WTC11 (cell line): ENCODE measurements around the gene SF3B2. TPM values are rescaled to one million over a fixed set of nuclear protein-coding genes. Genes with fewer than 3 reads are reported as not detected.

Source experiments
- ATAC-seq: fragments of 200-7000 bp; cut with Tn5 transposase; 2 replicates; pipeline ENCODE4 v1.10.0; 2021; ENCODE audit warnings: mild to moderate bottlenecking, moderate library complexity
- CTCF ChIA-PET: fragments of 300-600 bp; sonication (Branson Sonifier 250); formaldehyde crosslinking; loops from one replicate; lab custom pipeline; 2021; ENCODE audit warnings: antibody characterized with exemption; lab: Charles Lee
- POLR2A ChIA-PET: fragments of 350-600 bp; sonication (Branson Sonifier 250); formaldehyde crosslinking; loops from one replicate; lab custom pipeline; 2021; ENCODE audit warnings: antibody characterized with exemption; lab: Charles Lee
- DNase-seq: peaks from one replicate; pipeline ENCODE4 v3.0.0; 2021; ENCODE audit warnings: low spot score
- H3K27ac Mint-ChIP-seq: 2 replicates; pipeline ENCODE4 v1.8.0; 2021; ENCODE audit warnings: mixed read lengths
- H3K27me3 Mint-ChIP-seq: 2 replicates; pipeline ENCODE4 v1.8.0; 2021; ENCODE audit warnings: low read depth, mild to moderate bottlenecking, moderate library complexity, mixed read lengths
- H3K36me3 Mint-ChIP-seq: 2 replicates; pipeline ENCODE4 v1.8.0; 2021; ENCODE audit warnings: mixed read lengths
- H3K4me1 Mint-ChIP-seq: 2 replicates; pipeline ENCODE4 v1.8.0; 2022; ENCODE audit warnings: mixed read lengths
- H3K4me3 Mint-ChIP-seq: 2 replicates; pipeline ENCODE4 v1.8.0; 2021; ENCODE audit warnings: mild to moderate bottlenecking, moderate library complexity, mixed read lengths
- H3K9me3 Mint-ChIP-seq: 2 replicates; pipeline ENCODE4 v1.8.0; 2021; ENCODE audit warnings: mixed read lengths
- ATF6 ChIP-seq: sonication (generic); formaldehyde crosslinking; IDR thresholded peaks from 2 replicates; pipeline ENCODE4 v1.8.1; 2023; ENCODE audit warnings: mild to moderate bottlenecking, missing genetic modification reagents
- CTCF ChIP-seq: fragments of 200-600 bp; IDR thresholded peaks from 2 replicates; pipeline ENCODE4 v1.8.0; 2022; ENCODE audit warnings: antibody characterized with exemption
- ESRRA ChIP-seq: sonication (generic); formaldehyde crosslinking; IDR thresholded peaks from 2 replicates; pipeline ENCODE4 v1.8.1; 2022; ENCODE audit warnings: mild to moderate bottlenecking, missing genetic modification reagents, borderline replicate concordance
- FOXP4 ChIP-seq: sonication (generic); formaldehyde crosslinking; IDR thresholded peaks from 2 replicates; pipeline ENCODE4 v1.8.0; 2022; ENCODE audit warnings: mild to moderate bottlenecking, missing genetic modification reagents
- HMGXB4 ChIP-seq: sonication (generic); formaldehyde crosslinking; IDR thresholded peaks from 2 replicates; pipeline ENCODE4 v1.8.1; 2023; ENCODE audit warnings: mild to moderate bottlenecking, moderate library complexity, missing genetic modification reagents
- IRF2 ChIP-seq: sonication (generic); formaldehyde crosslinking; IDR thresholded peaks from 2 replicates; pipeline ENCODE4 v1.8.0; 2022; ENCODE audit warnings: low read depth, missing genetic modification reagents, borderline replicate concordance
- NR2C2 ChIP-seq: sonication (generic); formaldehyde crosslinking; IDR thresholded peaks from 2 replicates; pipeline ENCODE4 v1.8.0; 2022; ENCODE audit warnings: mild to moderate bottlenecking, missing genetic modification reagents
- RELA ChIP-seq: sonication (generic); formaldehyde crosslinking; IDR thresholded peaks from 2 replicates; pipeline ENCODE4 v1.8.1; 2022; ENCODE audit warnings: missing genetic modification reagents, mild to moderate bottlenecking, borderline replicate concordance
- SP1 ChIP-seq: sonication (generic); formaldehyde crosslinking; conservative IDR thresholded peaks from 2 replicates; pipeline ENCODE4 v1.8.1; 2022; ENCODE audit warnings: missing genetic modification reagents
- TP53 ChIP-seq: sonication (generic); formaldehyde crosslinking; IDR thresholded peaks from 2 replicates; pipeline ENCODE4 v1.8.1; 2023; ENCODE audit warnings: mild to moderate bottlenecking, missing genetic modification reagents
- USF1 ChIP-seq: sonication (generic); formaldehyde crosslinking; IDR thresholded peaks from 2 replicates; pipeline ENCODE4 v1.8.0; 2022; ENCODE audit warnings: mild to moderate bottlenecking, missing genetic modification reagents
- ZNF232 ChIP-seq: sonication (generic); formaldehyde crosslinking; IDR thresholded peaks from 2 replicates; pipeline ENCODE4 v1.8.0; 2022; ENCODE audit warnings: mild to moderate bottlenecking, missing genetic modification reagents
- ZNF263 ChIP-seq: sonication (generic); formaldehyde crosslinking; IDR thresholded peaks from 2 replicates; pipeline ENCODE4 v1.8.1; 2022; ENCODE audit warnings: low read depth, mild to moderate bottlenecking, moderate library complexity, missing genetic modification reagents
- ZNF281 ChIP-seq: sonication (generic); formaldehyde crosslinking; IDR thresholded peaks from 2 replicates; pipeline ENCODE4 v1.8.0; 2023; ENCODE audit warnings: mild to moderate bottlenecking, missing genetic modification reagents
- total RNA-seq: library from RNA; stranded (reverse); gene quantifications from 3 replicates; pipeline ENCODE4 v1.2.3, GENCODE V29; 2021
- TF ChIP-seq, protein P1 (sequence below): sonication (generic); formaldehyde crosslinking; IDR thresholded peaks from 2 replicates; pipeline ENCODE4 v1.8.0; 2022; ENCODE audit warnings: mild to moderate bottlenecking, missing genetic modification reagents
- TF ChIP-seq, protein P2 (sequence below): sonication (generic); formaldehyde crosslinking; IDR thresholded peaks from 2 replicates; pipeline ENCODE4 v1.8.1; 2022; ENCODE audit warnings: mild to moderate bottlenecking, missing genetic modification reagents, moderate library complexity, borderline replicate concordance
- TF ChIP-seq, protein P3 (sequence below): fragments of 250-450 bp; sonication (Bioruptor Pico); IDR thresholded peaks from 2 replicates; pipeline ENCODE4 v2.1.2; 2022; ENCODE audit warnings: mild to moderate bottlenecking, moderate library complexity

The SF3B2 gene
- total RNA-seq, 1 experiment from 2014 or later = 295 TPM

DNA sequence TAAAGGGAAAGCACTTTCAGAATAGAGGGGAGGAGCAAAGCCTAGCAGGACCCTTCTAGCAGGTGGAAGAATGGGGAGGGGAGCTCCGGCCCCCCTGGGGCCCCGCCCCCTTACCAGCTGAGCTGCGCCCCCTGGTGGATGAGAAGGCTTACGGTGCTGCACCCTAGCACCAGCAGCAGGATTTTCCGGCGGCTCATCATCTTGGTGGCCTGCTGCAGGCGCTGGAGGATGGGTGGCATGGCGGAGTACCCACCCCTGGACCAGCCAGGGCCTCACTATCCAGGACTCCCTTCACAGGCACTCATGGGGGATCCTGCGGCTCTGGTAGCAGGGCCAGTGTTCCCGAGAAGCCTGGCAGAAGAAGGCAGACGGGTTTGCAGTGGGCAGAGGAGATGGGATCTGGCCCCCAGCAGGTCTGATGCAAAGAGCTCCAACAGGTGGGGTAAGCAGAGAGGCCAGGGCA, 7.0 kb upstream of the SF3B2 start:
- H3K4me3 Mint-ChIP-seq = no peak overlapping the region
- ChIA-PET POLR2A (no interaction called here), CTCF (interaction anchor here (0.5 to 3.3 kb wide), 64 partner anchors 8 to 536 kb away, joined by 3 to 48 read pairs (median 4); partner anchors contain the start of genes BANF1, CCDC85B, CFL1 and CST6)
- H3K9me3 Mint-ChIP-seq = no peaks in the 10 kb centered on the region
- DNase-seq (peak; percentile 93), ATAC-seq (peak; percentile 78)
- H3K4me1 Mint-ChIP-seq = peaks cover 29% of the 10 kb centered on the region
- no peak overlapping the region; the same call in 1 of the 2 replicates for H3K27ac Mint-ChIP-seq
- no peaks in the 10 kb centered on the region for H3K27me3 Mint-ChIP-seq
- 0 out of 2 replicates have a peak, but pooled peaks have one; percentile 47 for TF ChIP-seq HMGXB4 (CRISPR knock-in tag)
- TF ChIP-seq CTCF = peak; percentile 98
- TF ChIP-seq, protein P1, sequence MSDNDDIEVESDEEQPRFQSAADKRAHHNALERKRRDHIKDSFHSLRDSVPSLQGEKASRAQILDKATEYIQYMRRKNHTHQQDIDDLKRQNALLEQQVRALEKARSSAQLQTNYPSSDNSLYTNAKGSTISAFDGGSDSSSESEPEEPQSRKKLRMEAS (CRISPR knock-in tag) = 0 out of 2 replicates have a peak, but pooled peaks have one; percentile 38
- no peak for TF ChIP-seq RELA
- peak; percentile 88 for TF ChIP-seq SP1 (CRISPR knock-in tag)
- peaks cover 33% of the 10 kb centered on the region for H3K36me3 Mint-ChIP-seq

- Mint-ChIP-seq H3K4me3 (no peak overlapping the region), H3K27me3 (no peaks in the 10 kb centered on the region), H3K27ac (no peak overlapping the region), H3K4me1 (peaks cover 40% of the 10 kb centered on the region), H3K9me3 (no peaks in the 10 kb centered on the region), H3K36me3 (peaks cover 23% of the 10 kb centered on the region)
- ChIA-PET CTCF (interaction anchor here (3.3 kb wide), 1 partner anchor 24 kb away, joined by 48 read pairs; no protein-coding TSS in a partner anchor), POLR2A (no interaction called here)
- DNase-seq = no peak
- no peak for ATAC-seq
- TF ChIP-seq ATF6 (no peak), TP53 (no peak), ESRRA (no peak), ZNF263 (CRISPR knock-in tag) (no peak), IRF2 (CRISPR knock-in tag) (no peak), USF1 (CRISPR knock-in tag) (no peak), NR2C2 (CRISPR knock-in tag) (no peak), FOXP4 (no peak), ZNF281 (CRISPR knock-in tag) (no peak), ZNF232 (CRISPR knock-in tag) (no peak)
- TF ChIP-seq, protein P2, sequence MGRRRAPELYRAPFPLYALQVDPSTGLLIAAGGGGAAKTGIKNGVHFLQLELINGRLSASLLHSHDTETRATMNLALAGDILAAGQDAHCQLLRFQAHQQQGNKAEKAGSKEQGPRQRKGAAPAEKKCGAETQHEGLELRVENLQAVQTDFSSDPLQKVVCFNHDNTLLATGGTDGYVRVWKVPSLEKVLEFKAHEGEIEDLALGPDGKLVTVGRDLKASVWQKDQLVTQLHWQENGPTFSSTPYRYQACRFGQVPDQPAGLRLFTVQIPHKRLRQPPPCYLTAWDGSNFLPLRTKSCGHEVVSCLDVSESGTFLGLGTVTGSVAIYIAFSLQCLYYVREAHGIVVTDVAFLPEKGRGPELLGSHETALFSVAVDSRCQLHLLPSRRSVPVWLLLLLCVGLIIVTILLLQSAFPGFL (CRISPR knock-in tag) = no peak
- TF ChIP-seq, protein P3, sequence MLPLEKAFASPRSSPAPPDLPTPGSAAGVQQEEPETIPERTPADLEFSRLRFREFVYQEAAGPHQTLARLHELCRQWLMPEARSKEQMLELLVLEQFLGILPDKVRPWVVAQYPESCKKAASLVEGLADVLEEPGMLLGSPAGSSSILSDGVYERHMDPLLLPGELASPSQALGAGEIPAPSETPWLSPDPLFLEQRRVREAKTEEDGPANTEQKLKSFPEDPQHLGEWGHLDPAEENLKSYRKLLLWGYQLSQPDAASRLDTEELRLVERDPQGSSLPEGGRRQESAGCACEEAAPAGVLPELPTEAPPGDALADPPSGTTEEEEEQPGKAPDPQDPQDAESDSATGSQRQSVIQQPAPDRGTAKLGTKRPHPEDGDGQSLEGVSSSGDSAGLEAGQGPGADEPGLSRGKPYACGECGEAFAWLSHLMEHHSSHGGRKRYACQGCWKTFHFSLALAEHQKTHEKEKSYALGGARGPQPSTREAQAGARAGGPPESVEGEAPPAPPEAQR (CRISPR knock-in tag) = no peak
- TF ChIP-seq, protein P1 (CRISPR knock-in tag) = no peak
Observed at GRCh38 chr11:66046901-66047300, 5.3 kb upstream of the SF3B2 start.
